ENCODE measurements around the gene SMARCAL1. TPM values are rescaled to one million over a fixed set of nuclear protein-coding genes. Genes with fewer than 3 reads are reported as not detected.

Gene SMARCAL1
- polyA plus RNA-seq, 1 experiment, result 28.6 TPM

DNA sequence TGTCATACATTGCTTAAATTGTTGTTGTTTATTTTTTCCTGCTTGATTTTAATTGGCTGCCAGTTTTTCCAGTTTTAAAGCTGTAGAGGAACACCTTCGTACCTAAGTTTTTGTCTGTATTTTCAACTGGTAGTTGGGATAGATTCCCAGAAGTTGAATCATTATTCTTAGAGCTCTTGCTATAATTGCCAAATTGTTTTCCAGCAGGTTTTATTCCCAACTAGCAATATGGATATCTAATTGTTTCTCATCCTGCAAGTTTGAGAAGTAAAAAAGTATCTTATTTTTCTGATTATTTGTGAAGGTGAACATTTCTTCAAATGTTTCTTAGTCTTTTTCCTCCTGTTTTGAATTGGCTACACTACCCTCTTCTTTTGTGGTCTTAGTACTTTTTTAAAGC, 6.7 kb downstream of the SMARCAL1 start:
- DNase-seq (ENCODE audit: low read depth, low spot score), result no peak
- POLR2A ChIA-PET, result interaction anchor here (0.6 kb wide), 1 partner anchor 231 kb away, joined by 12 read pairs; no protein-coding TSS in a partner anchor
- no peak overlapping the region for H3K4me3 ChIP-seq (ENCODE audit: low read depth, low read length)

DNA sequence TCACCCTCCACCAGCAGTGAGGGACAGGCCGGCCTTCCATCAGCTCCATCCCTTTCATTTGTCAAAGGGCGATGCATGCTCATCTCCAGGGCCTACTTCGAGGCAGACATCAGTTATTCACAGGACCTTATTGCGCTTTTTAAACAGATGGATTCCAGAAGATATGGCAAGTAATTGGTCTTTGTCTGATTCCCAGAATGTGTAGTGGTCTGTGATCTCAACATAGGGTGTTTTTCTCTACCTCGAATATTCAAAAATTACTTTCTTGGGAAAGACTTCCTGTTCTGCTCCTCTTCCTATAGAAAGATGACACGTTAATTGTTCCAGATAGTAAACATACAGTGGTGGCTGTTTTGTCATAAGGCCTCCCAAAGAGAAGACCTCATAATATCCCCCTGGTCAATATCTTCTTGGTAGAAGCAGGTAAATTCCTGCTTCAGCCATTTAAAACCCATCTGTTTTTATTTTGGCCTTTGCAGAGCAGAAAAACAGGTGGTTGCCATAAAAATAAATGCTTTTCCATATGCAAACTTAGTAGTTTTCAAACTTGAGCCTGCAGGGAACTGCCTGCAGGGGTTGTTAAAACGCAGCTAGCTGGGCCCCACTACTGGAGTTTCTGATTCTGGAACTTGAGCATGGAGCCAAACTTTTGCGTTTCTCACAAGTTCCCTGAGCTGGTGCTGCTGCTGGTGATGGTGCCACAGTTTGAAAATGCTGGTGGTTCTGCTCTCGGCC, 8.2 kb downstream of the SMARCAL1 start:
- H3K4me3 ChIP-seq (ENCODE audit: low read depth, low read length), result no peak overlapping the region
- no peak for DNase-seq (ENCODE audit: low read depth, low spot score)
- no peaks in the 10 kb centered on the region for H3K27me3 ChIP-seq (ENCODE audit: control insufficient read depth, insufficient read depth, low read length)
- TF ChIP-seq, protein P1, sequence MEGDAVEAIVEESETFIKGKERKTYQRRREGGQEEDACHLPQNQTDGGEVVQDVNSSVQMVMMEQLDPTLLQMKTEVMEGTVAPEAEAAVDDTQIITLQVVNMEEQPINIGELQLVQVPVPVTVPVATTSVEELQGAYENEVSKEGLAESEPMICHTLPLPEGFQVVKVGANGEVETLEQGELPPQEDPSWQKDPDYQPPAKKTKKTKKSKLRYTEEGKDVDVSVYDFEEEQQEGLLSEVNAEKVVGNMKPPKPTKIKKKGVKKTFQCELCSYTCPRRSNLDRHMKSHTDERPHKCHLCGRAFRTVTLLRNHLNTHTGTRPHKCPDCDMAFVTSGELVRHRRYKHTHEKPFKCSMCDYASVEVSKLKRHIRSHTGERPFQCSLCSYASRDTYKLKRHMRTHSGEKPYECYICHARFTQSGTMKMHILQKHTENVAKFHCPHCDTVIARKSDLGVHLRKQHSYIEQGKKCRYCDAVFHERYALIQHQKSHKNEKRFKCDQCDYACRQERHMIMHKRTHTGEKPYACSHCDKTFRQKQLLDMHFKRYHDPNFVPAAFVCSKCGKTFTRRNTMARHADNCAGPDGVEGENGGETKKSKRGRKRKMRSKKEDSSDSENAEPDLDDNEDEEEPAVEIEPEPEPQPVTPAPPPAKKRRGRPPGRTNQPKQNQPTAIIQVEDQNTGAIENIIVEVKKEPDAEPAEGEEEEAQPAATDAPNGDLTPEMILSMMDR (IDR thresholded peaks at IDR 0.05; ENCODE audit: low read depth, low read length), result no peak
- no peak overlapping the region for H3K27ac ChIP-seq (ENCODE audit: low read depth, low read length)
- CTCF ChIA-PET, result no interaction called here
- POLR2A ChIA-PET, result no interaction called here
- peaks cover 9% of the 10 kb centered on the region for H3K9me3 ChIP-seq (ENCODE audit: control insufficient read depth, insufficient read depth, low read length)

More for the DNA sequence above, 6.7 kb downstream of the SMARCAL1 start:
- TF ChIP-seq, protein P1 (IDR thresholded peaks at IDR 0.05; ENCODE audit: low read depth, low read length), result no peak
- no peaks in the 10 kb centered on the region for H3K27me3 ChIP-seq (ENCODE audit: control insufficient read depth, insufficient read depth, low read length)
- CTCF ChIA-PET, result interaction anchor here (1.4 kb wide), 1 partner anchor 15 kb away, joined by 5 read pairs; no protein-coding TSS in a partner anchor
- H3K9me3 ChIP-seq (ENCODE audit: control insufficient read depth, insufficient read depth, low read length), result no peaks in the 10 kb centered on the region
- H3K27ac ChIP-seq (ENCODE audit: low read depth, low read length), result no peak overlapping the region

DNA sequence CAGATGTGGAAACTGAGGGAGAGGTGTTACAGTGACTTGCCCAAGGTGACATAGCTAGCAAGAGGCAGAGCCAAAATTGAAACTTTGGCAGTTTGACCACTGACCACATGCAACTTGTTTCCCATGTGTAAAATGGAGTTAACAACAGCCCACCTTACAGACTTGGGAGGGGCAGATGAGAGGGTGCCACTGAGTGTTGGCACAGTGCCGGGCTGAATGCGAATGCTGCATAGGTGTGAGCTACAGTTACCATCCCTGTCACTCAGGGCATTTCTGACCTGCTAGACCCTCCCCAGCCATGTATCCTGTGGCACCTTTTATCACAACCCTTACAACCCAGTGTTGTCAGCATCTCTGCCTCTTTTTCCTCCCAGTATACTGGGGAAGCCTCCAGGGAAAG, 10.8 kb downstream of the SMARCAL1 start:
- CTCF ChIA-PET, result no interaction called here
- no peaks in the 10 kb centered on the region for H3K27me3 ChIP-seq (ENCODE audit: control insufficient read depth, insufficient read depth, low read length)
- TF ChIP-seq, protein P1 (IDR thresholded peaks at IDR 0.05; ENCODE audit: low read depth, low read length), result no peak
- no peak overlapping the region for H3K27ac ChIP-seq (ENCODE audit: low read depth, low read length)
- H3K4me3 ChIP-seq (ENCODE audit: low read depth, low read length), result no peak overlapping the region
- POLR2A ChIA-PET, result no interaction called here
- DNase-seq (ENCODE audit: low read depth, low spot score), result no peak
- peaks cover 10% of the 10 kb centered on the region for H3K9me3 ChIP-seq (ENCODE audit: control insufficient read depth, insufficient read depth, low read length)

DNA sequence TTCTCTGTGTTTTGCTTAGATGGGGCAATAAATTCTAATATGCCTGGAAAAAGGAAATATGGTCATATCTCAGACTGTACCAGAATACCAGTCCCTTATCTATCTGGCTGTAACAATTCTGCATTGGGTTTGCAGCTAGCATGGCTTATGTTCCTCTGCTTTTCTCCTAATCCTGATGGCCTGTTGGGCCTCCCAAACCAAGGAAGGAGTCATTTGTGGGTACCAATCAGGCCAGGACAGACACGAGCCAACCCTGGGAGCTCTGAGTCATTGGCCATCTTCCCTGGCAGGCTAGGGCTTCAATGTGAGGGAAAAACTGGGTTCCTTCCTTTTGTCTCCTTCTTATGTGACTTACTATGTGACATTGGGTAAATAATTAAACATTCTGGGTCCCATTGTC, 12.0 kb downstream of the SMARCAL1 start:
- CTCF ChIA-PET, result no interaction called here

More for the DNA sequence above, 12.0 kb downstream of the SMARCAL1 start:
- DNase-seq (ENCODE audit: low read depth, low spot score), result no peak
- no peak overlapping the region for H3K4me3 ChIP-seq (ENCODE audit: low read depth, low read length)
- H3K9me3 ChIP-seq (ENCODE audit: control insufficient read depth, insufficient read depth, low read length), result peaks cover 10% of the 10 kb centered on the region
- POLR2A ChIA-PET, result no interaction called here
- no peak overlapping the region for H3K27ac ChIP-seq (ENCODE audit: low read depth, low read length)
- TF ChIP-seq, protein P1 (IDR thresholded peaks at IDR 0.05; ENCODE audit: low read depth, low read length), result no peak
- H3K27me3 ChIP-seq (ENCODE audit: control insufficient read depth, insufficient read depth, low read length), result no peaks in the 10 kb centered on the region

All from AG04450 (cell line).